OCI-LY1 (cell line): ENCODE data around the gene SYP.

Source experiments
- H2AFZ ChIP-seq: fragments of 200-600 bp; sonication (generic), shearing (Covaris generic); 2 replicates; pipeline ENCODE4 v1.6.0; 2014; ENCODE audit warnings: antibody characterized with exemption, mild to moderate bottlenecking, low read length
- H3F3A ChIP-seq: fragments of 200-600 bp; sonication (generic), shearing (Covaris generic); 2 replicates; pipeline ENCODE4 v1.6.0; 2014; ENCODE audit warnings: mild to moderate bottlenecking, antibody characterized with exemption, low read length, moderate library complexity; ENCODE audit not compliant: insufficient read depth
- H3K27ac ChIP-seq: fragments of 200-600 bp; sonication (generic); 2 replicates; pipeline ENCODE4 v1.5.1; 2014; ENCODE audit warnings: low read length, mixed run types, mild to moderate bottlenecking, low read depth; ENCODE audit not compliant: poor library complexity, severe bottlenecking
- H3K27me3 ChIP-seq: fragments of 200-600 bp; sonication (generic); 2 replicates; pipeline ENCODE4 v1.6.0; 2014; ENCODE audit warnings: antibody characterized with exemption, mild to moderate bottlenecking, low read length, moderate library complexity; ENCODE audit not compliant: insufficient read depth
- H3K36me3 ChIP-seq: fragments of 200-600 bp; sonication (generic); 2 replicates; pipeline ENCODE4 v1.6.1; 2014; ENCODE audit warnings: mild to moderate bottlenecking, antibody characterized with exemption, low read length, moderate library complexity, mixed read lengths; ENCODE audit not compliant: insufficient read depth
- H3K4me1 ChIP-seq: fragments of 200-600 bp; sonication (generic); 2 replicates; pipeline ENCODE4 v1.5.1; 2014; ENCODE audit warnings: mild to moderate bottlenecking, low read length, moderate library complexity; ENCODE audit not compliant: insufficient read depth, severe bottlenecking
- H3K4me2 ChIP-seq: fragments of 200-600 bp; sonication (generic), shearing (Covaris generic); 2 replicates; pipeline ENCODE4 v1.6.1; 2014; ENCODE audit warnings: low read length
- H3K4me3 ChIP-seq: fragments of 200-600 bp; sonication (generic); 2 replicates; pipeline ENCODE4 v1.5.1; 2014; ENCODE audit warnings: low read length, low read depth, mild to moderate bottlenecking, mixed read lengths; ENCODE audit not compliant: poor library complexity, severe bottlenecking
- H3K79me2 ChIP-seq: fragments of 200-600 bp; shearing (Covaris generic); 2 replicates; pipeline ENCODE4 v1.6.1; 2016; ENCODE audit warnings: mixed run types, low read length, mixed read lengths; ENCODE audit not compliant: insufficient read depth
- H3K9ac ChIP-seq: fragments of 200-600 bp; sonication (generic), shearing (Covaris generic); 2 replicates; pipeline ENCODE4 v1.6.1; 2014; ENCODE audit warnings: mild to moderate bottlenecking, low read length, mixed read lengths
- H3K9me2 ChIP-seq: fragments of 200-600 bp; sonication (generic), shearing (Covaris generic); 2 replicates; pipeline ENCODE4 v1.6.1; 2014; ENCODE audit warnings: low read depth, mild to moderate bottlenecking, low read length, mixed read lengths
- H3K9me3 ChIP-seq: fragments of 200-600 bp; shearing (Covaris generic); 2 replicates; pipeline ENCODE4 v1.6.1; 2014; ENCODE audit warnings: low read length, mixed read lengths
- H4K20me1 ChIP-seq: fragments of 200-600 bp; sonication (generic), shearing (Covaris generic); 2 replicates; pipeline ENCODE4 v1.6.0; 2016; ENCODE audit warnings: mild to moderate bottlenecking, low read length; ENCODE audit not compliant: insufficient read depth
- EZH2 ChIP-seq: fragments of 200-600 bp; sonication (generic), shearing (Covaris generic); IDR thresholded peaks from 2 replicates; pipeline ENCODE4 v1.8.0; 2017; ENCODE audit warnings: borderline replicate concordance, mixed run types, mild to moderate bottlenecking, antibody characterized with exemption, low read length, moderate library complexity, mixed read lengths
- TF ChIP-seq, protein P1 (sequence below): fragments of 200-600 bp; sonication (generic), shearing (Covaris generic); IDR thresholded peaks from 2 replicates; pipeline ENCODE4 v1.5.1; 2017; ENCODE audit warnings: mild to moderate bottlenecking, antibody characterized with exemption, low read length, moderate library complexity, mixed read lengths

The SYP gene

DNA sequence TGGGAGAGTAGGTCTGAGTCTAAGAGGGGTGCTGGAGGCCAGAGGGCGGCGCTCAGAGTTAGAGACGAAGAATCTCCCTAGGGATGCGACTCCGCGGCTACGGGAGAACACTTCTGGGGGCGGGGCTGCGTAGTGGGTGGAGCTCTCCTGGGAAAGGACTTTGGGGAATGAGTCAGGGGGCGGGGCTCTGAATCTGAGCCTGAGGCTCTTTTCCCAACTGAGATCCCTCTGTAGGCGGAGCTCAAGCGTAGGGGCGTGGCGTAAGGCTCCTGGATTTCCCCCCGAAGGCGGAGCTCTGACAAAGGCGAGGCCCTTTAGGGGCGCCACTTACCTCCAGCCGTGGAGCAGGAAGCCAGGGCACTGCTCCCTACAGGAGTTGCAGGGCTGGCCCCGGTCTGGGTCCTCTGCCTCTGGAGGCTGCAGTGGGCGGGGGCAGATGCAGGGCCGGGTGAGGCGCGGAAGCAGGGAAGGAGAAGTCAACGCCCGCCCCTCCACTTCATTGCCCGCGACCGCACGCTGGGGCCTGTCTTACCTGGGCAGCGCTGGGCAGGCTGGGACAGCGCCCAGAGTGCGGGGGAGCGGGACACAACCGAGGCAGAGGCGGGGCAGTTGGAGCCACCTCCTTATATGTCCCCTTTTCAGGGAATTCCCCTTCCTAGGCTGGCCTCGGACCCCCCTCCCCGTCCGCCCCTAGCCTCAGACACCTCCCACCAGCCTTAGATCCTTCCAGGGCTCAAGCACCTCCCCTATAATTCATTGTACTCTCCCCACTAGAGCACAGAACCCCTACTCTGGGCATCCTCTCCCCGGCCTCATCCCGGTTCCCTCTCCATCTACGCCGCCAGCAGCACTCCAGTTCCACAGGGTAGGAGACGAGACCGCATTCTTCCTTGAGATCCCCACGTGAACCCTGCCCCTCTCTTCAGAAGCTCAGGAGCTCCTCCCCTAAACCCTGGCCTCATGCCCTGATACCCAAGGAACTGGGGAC, 15.4 kb downstream of the SYP start:
- Histone ChIP-seq H3K4me2 (peak overlapping the region; percentile 94), H3K4me3 (peak overlapping the region; percentile 90), H3K4me1 (peaks cover 17% of the 10 kb centered on the region), H3F3A (no peaks in the 10 kb centered on the region), H2AFZ (no peak overlapping the region), H3K9me3 (no peaks in the 10 kb centered on the region), H3K79me2 (no peaks in the 10 kb centered on the region), H3K9me2 (no peaks in the 10 kb centered on the region), H3K36me3 (peaks cover 20% of the 10 kb centered on the region), H3K27me3 (no peaks in the 10 kb centered on the region), H3K9ac (peak overlapping the region; percentile 85), H3K27ac (peak overlapping the region; percentile 57), H4K20me1 (no peaks in the 10 kb centered on the region)
- TF ChIP-seq, protein P1, sequence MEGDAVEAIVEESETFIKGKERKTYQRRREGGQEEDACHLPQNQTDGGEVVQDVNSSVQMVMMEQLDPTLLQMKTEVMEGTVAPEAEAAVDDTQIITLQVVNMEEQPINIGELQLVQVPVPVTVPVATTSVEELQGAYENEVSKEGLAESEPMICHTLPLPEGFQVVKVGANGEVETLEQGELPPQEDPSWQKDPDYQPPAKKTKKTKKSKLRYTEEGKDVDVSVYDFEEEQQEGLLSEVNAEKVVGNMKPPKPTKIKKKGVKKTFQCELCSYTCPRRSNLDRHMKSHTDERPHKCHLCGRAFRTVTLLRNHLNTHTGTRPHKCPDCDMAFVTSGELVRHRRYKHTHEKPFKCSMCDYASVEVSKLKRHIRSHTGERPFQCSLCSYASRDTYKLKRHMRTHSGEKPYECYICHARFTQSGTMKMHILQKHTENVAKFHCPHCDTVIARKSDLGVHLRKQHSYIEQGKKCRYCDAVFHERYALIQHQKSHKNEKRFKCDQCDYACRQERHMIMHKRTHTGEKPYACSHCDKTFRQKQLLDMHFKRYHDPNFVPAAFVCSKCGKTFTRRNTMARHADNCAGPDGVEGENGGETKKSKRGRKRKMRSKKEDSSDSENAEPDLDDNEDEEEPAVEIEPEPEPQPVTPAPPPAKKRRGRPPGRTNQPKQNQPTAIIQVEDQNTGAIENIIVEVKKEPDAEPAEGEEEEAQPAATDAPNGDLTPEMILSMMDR: no peak
- no peak for TF ChIP-seq EZH2

DNA sequence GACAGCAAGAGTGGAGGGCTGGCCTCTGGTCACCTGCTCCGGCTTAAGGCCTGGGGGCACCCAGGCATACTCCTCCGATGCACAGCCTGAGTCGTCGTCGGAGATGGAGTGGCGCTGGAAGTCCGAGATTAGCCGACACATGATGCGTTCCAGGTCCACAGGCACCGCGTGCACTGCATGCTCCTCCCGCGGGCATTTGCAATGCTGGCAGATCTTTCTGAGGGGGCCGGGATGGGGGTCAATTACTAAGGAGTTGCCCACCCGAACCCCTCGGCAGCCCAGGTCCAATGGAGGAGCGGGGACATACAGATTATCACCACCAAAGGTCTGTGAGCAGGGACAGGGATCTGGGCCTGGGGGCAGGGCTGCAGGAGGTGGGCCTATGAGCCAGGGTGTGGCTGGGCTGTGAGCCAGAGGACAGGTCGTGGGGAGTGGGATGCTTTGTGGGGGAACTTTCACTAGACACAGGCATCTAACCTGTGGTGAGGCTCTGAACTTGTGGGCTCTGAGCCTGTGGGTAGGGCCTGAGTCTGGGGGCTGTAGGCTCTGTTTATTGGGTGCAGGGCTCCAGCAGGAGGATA, 16.2 kb downstream of the SYP start:
- Histone ChIP-seq H3K4me1 (peaks cover 17% of the 10 kb centered on the region), H2AFZ (no peak overlapping the region), H3K79me2 (no peaks in the 10 kb centered on the region), H3K36me3 (peaks cover 28% of the 10 kb centered on the region), H3F3A (no peaks in the 10 kb centered on the region), H3K4me3 (peak overlapping the region; percentile 90), H3K9me3 (no peaks in the 10 kb centered on the region), H3K27me3 (no peaks in the 10 kb centered on the region), H3K27ac (peak overlapping the region; percentile 19), H3K9ac (no peak overlapping the region), H3K9me2 (no peaks in the 10 kb centered on the region), H4K20me1 (no peaks in the 10 kb centered on the region), H3K4me2 (peak overlapping the region; percentile 94; the same call in 1 of the 2 replicates)
- TF ChIP-seq, protein P1: no peak
- TF ChIP-seq EZH2: no peak

DNA sequence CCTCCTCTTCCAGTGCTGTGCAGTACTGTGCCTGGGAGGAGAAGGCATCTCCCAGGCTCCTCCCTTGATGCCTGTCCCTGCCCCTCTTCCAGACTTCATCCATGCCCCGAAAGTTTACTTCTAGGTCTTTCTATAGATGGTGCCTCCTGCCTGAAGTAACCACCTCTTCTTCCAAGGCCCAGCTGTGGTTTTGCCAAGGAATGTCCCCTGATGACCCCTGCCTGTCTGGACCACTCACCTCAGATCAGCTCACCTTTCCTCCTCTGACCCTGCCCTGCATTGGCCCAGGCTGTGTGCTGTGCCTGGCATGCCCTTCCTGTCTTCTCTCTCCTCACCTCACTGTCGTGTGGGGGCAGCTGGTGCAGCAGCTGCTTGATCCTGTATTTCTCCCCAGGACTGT, 20.6 kb downstream of the SYP start:
- no peak overlapping the region for H3K27ac ChIP-seq
- TF ChIP-seq, protein P1: no peak
- no peak for TF ChIP-seq EZH2

More for the DNA sequence above, 20.6 kb downstream of the SYP start:
- Histone ChIP-seq H3K9me3 (no peaks in the 10 kb centered on the region), H3K27me3 (no peaks in the 10 kb centered on the region), H3K9me2 (no peaks in the 10 kb centered on the region), H2AFZ (no peak overlapping the region), H3K9ac (no peak overlapping the region), H3K36me3 (peaks cover 63% of the 10 kb centered on the region), H3K79me2 (no peaks in the 10 kb centered on the region), H3K4me1 (no peaks in the 10 kb centered on the region), H3K4me3 (no peak overlapping the region), H3F3A (no peaks in the 10 kb centered on the region), H4K20me1 (no peaks in the 10 kb centered on the region), H3K4me2 (no peak overlapping the region)
